ENCODE data around the gene FOCAD.

FOCAD gene

DNA sequence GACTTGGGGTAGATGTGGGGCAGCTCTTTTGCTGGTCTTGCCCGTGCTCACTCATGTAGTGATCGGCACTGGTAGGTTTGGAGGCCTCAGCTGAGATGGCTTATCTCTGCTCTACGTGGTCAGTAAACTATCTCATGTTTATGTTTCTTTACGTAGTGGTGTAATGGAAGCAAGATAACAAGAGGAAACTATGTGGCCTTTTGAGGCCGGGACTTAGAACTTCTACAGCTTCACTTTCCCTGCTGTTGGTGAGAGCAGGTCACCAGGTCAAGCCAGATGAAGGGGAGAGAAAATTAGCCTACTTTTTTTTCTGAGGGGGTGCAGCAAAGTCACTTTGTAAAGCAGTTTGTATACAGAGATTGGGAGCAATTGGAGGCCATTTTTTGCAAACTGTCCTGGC is 8.5 kb downstream of the FOCAD start:
- DNase-seq (ENCODE audit: low read depth), result no peak
- H3K4me3 ChIP-seq (ENCODE audit: control insufficient read depth, low read depth, low read length), result no peak overlapping the region
- TF ChIP-seq, protein P1, sequence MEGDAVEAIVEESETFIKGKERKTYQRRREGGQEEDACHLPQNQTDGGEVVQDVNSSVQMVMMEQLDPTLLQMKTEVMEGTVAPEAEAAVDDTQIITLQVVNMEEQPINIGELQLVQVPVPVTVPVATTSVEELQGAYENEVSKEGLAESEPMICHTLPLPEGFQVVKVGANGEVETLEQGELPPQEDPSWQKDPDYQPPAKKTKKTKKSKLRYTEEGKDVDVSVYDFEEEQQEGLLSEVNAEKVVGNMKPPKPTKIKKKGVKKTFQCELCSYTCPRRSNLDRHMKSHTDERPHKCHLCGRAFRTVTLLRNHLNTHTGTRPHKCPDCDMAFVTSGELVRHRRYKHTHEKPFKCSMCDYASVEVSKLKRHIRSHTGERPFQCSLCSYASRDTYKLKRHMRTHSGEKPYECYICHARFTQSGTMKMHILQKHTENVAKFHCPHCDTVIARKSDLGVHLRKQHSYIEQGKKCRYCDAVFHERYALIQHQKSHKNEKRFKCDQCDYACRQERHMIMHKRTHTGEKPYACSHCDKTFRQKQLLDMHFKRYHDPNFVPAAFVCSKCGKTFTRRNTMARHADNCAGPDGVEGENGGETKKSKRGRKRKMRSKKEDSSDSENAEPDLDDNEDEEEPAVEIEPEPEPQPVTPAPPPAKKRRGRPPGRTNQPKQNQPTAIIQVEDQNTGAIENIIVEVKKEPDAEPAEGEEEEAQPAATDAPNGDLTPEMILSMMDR (IDR thresholded peaks at IDR 0.05; ENCODE audit: control insufficient read depth, insufficient read depth, low read depth, low read length, missing control alignments), result no peak

DNA sequence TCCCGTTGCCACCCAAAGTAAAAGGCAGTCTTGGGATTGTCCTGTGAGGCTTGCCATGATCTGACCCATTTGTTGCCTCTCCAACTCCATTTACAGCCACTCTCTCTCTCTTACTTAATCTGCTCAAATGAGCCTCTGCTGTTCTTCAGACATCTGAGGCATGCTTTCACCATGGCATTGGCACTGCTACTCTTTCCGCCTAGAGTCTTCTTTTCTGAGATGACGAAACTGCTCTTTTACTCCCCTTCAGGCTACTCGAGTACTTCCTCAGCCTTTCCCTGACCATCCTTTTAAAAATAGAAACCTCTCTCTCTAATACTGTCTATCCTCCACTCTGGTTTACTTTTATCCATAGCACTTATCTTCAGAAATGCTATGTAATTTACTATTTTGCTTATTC is 9.0 kb downstream of the FOCAD start:
- no peak for DNase-seq (ENCODE audit: low read depth)
- TF ChIP-seq, protein P1 (IDR thresholded peaks at IDR 0.05; ENCODE audit: control insufficient read depth, insufficient read depth, low read depth, low read length, missing control alignments), result no peak
- H3K4me3 ChIP-seq (ENCODE audit: control insufficient read depth, low read depth, low read length), result no peak overlapping the region

DNA sequence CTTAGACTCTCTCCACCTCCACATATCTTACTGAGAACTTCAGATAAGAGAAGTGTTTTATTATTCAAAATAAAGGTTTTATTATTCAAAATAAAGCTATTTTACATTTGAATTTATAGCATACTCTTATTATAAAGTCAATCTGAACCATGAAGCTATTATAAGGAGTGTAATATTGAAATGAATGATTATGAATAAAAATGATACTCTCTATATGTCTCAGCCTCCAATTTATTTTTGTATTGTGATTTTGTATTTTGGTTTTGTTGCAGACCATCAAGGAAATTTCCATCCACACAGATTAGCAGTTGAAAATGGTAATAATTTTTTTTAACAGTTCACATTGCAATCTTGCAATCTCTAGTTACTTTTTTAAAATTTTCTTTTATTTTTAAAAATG is 10.2 kb downstream of the FOCAD start:
- no peak for DNase-seq (ENCODE audit: low read depth)
- TF ChIP-seq, protein P1 (IDR thresholded peaks at IDR 0.05; ENCODE audit: control insufficient read depth, insufficient read depth, low read depth, low read length, missing control alignments), result no peak
- H3K4me3 ChIP-seq (ENCODE audit: control insufficient read depth, low read depth, low read length), result no peak overlapping the region

DNA sequence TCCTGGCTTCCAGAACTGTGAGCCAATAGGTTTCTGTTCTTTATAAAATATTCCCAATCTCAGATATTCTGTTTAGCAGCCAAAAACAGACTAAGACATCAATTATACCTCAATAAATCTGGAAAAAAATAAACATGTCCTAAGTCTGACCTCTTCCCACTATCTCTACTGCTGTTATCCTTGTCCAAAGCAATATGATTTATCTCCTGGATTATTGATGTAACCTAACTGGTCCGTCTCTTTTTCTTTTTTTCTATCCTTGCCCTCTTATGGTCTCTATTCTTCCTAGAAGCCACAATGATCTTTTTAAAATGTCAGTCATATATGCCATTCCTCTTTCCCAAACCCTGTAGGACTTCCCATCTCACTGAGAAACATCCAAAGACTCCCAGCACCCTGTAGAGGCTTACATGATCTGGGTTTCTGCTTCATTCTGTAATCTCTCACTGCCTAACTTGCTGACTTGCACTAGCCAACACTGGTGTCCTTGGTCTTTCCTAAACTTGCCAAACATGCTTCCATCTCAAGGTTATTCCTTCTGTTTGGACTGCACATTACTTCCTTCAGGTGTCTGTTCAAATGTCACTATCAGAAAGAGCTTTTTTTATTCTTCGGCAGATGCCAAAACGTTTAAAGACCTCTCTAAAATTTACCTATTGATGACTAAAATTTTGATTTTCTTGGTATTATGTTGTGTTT is 13.1 kb downstream of the FOCAD start:
- no peak overlapping the region for H3K4me3 ChIP-seq (ENCODE audit: control insufficient read depth, low read depth, low read length)
- DNase-seq (ENCODE audit: low read depth), result no peak
- TF ChIP-seq, protein P1 (IDR thresholded peaks at IDR 0.05; ENCODE audit: control insufficient read depth, insufficient read depth, low read depth, low read length, missing control alignments), result no peak

DNA sequence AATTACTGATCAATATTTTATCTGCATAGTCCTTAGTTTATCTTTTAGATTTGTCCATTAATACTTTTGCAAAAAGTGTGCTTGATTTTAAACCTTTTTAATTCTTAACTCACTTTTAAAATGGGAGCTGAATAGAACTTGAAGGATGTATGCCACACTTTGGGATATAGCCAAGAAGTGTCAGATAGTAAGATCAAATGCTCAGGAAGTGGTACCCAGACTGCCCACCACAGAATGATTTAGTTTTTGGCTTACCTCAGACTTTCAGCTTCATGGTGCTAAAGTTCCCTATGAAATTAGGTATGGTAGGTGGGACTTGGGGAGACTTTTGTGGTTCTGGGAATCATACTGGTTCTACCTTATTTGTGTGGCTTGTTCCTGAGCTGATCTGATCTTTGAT is 14.7 kb downstream of the FOCAD start:
- TF ChIP-seq, protein P1 (IDR thresholded peaks at IDR 0.05; ENCODE audit: control insufficient read depth, insufficient read depth, low read depth, low read length, missing control alignments), result no peak
- H3K4me3 ChIP-seq (ENCODE audit: control insufficient read depth, low read depth, low read length), result no peak overlapping the region
- DNase-seq (ENCODE audit: low read depth), result no peak

DNA sequence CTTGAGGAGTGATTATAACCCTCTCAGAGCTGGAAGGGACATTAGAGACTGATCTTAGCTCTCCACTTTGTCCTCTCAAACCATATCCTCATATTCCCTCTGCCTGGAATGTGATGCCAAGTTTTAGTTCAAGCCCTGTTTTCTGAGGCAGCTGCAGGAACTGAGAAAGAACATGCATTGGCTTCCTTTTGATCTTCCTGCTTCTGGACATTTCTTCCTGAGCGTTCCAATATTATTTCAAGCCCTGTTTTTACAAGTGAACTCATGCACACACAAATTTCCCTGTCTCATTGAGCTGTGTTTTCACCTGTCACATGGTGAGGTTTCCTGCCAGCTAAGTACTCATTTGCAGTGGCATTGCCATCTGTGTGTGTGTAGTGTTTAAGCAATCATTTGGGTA is 17.0 kb downstream of the FOCAD start:
- no peak for DNase-seq (ENCODE audit: low read depth)
- TF ChIP-seq, protein P1 (IDR thresholded peaks at IDR 0.05; ENCODE audit: control insufficient read depth, insufficient read depth, low read depth, low read length, missing control alignments), result no peak

More for the DNA sequence above, 17.0 kb downstream of the FOCAD start:
- H3K4me3 ChIP-seq (ENCODE audit: control insufficient read depth, low read depth, low read length), result no peak overlapping the region

All from AG09309 (cell line).